Omental fat pad (tissue), 4 donors: ENCODE data around the gene UTS2. TPM values are rescaled to one million over a fixed set of nuclear protein-coding genes. Genes with fewer than 3 reads are reported as not detected.

Experiments
- ATAC-seq: fragments of 150-250 bp; one replicate; pipeline ENCODE4 v1.9.1; 2016; ENCODE audit warnings: mild to moderate bottlenecking, moderate library complexity; ENCODE audit not compliant: low FRiP score
- DNase-seq: peaks from one replicate; pipeline ENCODE4 v3.0.0-alpha.2; 2019; ENCODE audit warnings: low spot score
- total RNA-seq, 4 donors: library from RNA; depleted of rRNA; stranded (reverse); fragments of >200 nt; gene quantifications; one replicate each; pipeline ENCODE4 v1.1.0, GENCODE V29; 2016
- TF ChIP-seq, protein P1 (sequence below), 3 donors: fragments of 450-650 bp; IDR thresholded peaks; one replicate each; pipeline ENCODE4 v1.5.1; 2016 to 2017; ENCODE audit warnings: antibody characterized with exemption in 3 of 3, mild to moderate bottlenecking in 3 of 3, moderate library complexity in 2 of 3

UTS2 gene
- total RNA-seq, 4 donors from 2014 or later, result 0.65 TPM; not detected in 3

DNA sequence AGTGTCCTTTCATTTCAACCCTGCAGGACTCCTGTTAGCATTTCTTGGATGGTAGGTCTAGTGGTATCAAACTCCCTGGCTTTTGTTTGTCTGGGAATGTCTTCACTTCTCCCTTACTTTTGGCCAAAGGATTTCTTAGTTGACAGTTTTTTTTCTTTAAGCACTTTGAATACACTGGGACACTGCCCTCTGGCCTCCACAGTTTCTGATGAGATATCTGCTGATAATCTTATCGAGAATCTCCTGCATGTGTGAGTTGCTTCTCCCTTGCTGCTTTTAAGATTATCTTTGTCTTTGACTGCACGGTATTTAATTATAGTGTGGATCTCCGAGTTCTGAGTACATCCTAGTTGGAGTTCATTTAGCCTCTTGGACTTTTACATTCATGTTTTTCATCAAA, 13.3 kb downstream of the UTS2 start:
- no peak for DNase-seq
- TF ChIP-seq, protein P1, sequence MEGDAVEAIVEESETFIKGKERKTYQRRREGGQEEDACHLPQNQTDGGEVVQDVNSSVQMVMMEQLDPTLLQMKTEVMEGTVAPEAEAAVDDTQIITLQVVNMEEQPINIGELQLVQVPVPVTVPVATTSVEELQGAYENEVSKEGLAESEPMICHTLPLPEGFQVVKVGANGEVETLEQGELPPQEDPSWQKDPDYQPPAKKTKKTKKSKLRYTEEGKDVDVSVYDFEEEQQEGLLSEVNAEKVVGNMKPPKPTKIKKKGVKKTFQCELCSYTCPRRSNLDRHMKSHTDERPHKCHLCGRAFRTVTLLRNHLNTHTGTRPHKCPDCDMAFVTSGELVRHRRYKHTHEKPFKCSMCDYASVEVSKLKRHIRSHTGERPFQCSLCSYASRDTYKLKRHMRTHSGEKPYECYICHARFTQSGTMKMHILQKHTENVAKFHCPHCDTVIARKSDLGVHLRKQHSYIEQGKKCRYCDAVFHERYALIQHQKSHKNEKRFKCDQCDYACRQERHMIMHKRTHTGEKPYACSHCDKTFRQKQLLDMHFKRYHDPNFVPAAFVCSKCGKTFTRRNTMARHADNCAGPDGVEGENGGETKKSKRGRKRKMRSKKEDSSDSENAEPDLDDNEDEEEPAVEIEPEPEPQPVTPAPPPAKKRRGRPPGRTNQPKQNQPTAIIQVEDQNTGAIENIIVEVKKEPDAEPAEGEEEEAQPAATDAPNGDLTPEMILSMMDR (IDR thresholded peaks at IDR 0.05), result no peak
- ATAC-seq, result no peak

DNA sequence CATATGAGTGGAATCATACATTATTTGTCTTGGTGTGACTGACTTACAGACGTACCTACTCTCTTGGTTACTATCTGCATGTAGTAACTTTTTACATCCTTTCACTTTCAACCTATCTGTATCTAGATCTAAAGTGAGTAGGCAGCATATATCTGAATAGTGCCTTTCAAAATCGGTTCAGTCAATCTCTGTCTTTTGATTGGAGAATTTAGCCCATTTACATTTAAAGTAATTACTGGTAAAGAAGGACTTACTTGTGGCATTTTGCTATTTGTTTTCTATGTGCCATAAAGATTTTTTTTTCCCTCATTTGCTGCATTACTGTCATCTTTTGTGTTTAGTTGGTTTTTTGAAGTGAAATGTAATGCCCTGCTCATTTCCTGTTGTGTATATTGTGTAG, 14.2 kb downstream of the UTS2 start:
- DNase-seq, result no peak
- ATAC-seq, result no peak
- TF ChIP-seq, protein P1 (IDR thresholded peaks at IDR 0.05), result no peak

DNA sequence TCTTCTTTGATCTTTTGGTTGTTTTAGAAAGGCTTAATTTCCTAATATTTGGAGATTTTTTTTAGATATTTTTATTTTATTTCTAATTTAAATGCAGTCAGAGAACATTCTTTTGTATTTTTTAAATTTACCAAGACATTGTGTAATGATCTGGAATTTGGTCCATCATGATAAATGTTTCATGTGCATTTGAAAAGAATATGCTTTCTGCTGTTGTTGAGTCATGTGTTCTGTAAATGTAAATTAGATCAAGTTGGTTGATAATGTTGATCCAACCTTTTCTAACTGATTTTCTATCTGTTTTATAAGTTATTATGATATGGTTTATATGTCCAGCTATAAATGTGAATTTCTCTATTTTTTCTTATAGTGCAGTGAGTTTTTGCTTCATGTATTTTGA, 19.8 kb downstream of the UTS2 start:
- DNase-seq (no peak), ATAC-seq (no peak)
- TF ChIP-seq, protein P1 (IDR thresholded peaks at IDR 0.05), result no peak

DNA sequence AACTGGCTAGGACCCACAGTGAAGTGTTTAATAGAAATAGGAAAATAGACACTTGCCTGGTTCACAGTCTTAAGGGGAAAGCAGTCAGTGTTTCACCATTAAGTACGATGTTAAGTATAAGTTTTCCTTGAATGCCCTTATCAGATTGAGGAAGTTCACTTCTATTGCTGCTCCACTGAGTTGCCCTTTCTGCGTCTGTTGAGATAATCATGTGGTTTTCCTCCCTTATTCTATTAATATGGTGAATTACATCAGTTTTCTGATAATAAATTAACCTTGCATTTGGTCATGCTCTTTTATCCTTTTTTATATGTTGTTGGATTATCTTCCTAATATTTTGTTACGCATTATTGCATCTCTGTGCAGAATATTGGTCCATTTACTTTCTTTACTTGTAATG, 21.4 kb downstream of the UTS2 start:
- ATAC-seq (no peak), DNase-seq (no peak)
- TF ChIP-seq, protein P1 (IDR thresholded peaks at IDR 0.05), result no peak

DNA sequence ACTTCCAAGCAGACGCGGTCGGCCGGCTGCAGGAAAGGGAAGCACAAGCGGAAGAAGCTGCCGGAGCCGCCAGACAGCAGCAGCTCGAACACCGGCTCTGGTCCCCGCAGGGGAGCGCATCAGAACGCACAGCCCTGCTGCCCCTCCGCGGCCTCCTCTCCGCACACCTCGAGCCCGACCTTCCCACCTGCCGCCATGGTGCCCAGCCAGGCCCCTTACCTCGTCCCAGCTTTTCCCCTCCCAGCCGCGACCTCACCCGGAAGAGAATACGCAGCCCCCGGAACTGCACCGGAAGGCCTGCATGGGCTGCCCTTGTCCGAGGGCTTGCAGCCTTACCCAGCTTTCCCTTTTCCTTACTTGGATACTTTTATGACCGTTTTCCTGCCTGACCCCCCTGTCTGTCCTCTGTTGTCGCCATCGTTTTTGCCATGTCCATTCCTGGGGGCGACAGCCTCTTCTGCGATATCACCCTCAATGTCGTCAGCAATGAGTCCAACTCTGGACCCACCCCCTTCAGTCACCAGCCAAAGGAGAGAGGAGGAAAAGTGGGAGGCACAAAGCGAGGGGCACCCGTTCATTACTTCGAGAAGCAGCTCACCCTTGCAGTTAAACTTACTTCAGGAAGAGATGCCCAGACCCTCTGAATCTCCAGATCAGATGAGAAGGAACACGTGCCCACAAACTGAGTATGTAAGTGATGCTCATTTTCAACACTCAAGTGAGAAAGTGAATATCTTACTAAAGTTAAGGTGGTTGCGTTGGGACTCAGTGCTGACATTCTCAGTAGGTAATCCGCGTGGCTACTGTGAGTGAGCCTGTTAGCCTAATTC, 25.5 kb downstream of the UTS2 start:
- DNase-seq, result no peak
- TF ChIP-seq, protein P1 (IDR thresholded peaks at IDR 0.05), result no peak
- no peak for ATAC-seq

DNA sequence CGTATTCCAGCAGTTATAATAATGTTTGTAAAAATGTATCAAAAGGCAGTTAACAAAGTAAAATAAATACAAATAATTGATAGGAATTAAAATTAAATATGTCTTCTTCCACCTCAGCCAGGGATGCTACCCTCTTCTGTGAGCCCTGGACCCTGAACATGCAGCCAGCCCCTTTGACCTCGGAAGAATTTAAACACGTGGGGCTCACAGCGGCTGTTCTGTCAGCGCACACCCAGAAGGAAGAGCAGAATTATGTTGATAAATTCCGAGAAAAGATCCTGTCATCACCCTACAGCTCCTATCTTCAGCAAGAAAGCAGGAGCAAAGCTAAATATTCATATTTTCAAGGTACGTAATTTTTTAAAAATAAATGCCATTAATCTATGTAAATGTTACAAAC, 26.5 kb downstream of the UTS2 start:
- DNase-seq (no peak), ATAC-seq (no peak)
- TF ChIP-seq, protein P1 (IDR thresholded peaks at IDR 0.05), result no peak

DNA sequence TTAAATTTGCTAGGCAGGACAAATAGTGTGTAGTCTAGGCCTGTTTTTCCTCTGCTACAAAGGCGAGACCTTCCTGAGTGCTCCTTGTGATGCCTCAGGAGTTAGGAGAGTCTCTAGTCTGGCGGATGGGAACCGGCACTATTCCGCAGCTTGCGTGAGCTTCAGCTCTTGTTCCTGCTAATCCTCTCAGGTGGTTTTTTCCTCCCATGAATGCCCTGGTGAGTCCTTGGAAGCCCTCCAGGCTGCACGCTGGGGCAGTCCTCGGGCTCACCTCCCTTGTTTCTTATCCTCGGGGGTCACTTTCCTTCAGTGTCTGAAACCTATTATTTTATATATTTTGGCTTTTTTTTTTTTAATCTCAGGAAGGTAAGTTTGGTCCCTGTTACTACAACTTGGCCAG, 28.2 kb downstream of the UTS2 start:
- ATAC-seq, result no peak
- no peak for DNase-seq
- TF ChIP-seq, protein P1 (IDR thresholded peaks at IDR 0.05), result no peak
